Measurements from ENCODE around the gene FOXR1. TPM values are rescaled to one million over a fixed set of nuclear protein-coding genes. Genes with fewer than 3 reads are reported as not detected.

The FOXR1 gene
- total and polyA plus RNA-seq, 2 of the 8 experiments (the other 6 are each of a cell fraction or from before 2014, with no cell fraction given) = not detected

GRCh38 chr11:118935376-118935775, 36.2 kb upstream of the FOXR1 start (continued):
- TF ChIP-seq TCF12 (IDR thresholded peaks at IDR 0.05; ENCODE audit: low read depth, low read length) = no peak

All from H1 (cell line).